SK-N-MC (cell line): ENCODE results near the gene SAYSD1.

ENCODE experiments used
- EZH2 ChIP-seq: fragments of 200-600 bp; sonication (generic); IDR thresholded peaks from one replicate; pipeline ENCODE4 v1.6.1; 2017; ENCODE audit warnings: antibody characterized with exemption
- FOXP2 ChIP-seq: optimal IDR thresholded peaks from 2 replicates; pipeline ENCODE3; 2011; ENCODE audit warnings: mild to moderate bottlenecking, moderate library complexity; ENCODE audit not compliant: insufficient read depth; ENCODE audit errors: extremely low read length, control extremely low read depth
- POLR2AphosphoS5 ChIP-seq: IDR thresholded peaks from 2 replicates; pipeline ENCODE4 v1.6.1; 2012; ENCODE audit warnings: mild to moderate bottlenecking, low read depth, low read length, borderline replicate concordance

- no peak for TF ChIP-seq EZH2
- no peak for TF ChIP-seq POLR2AphosphoS5
- TF ChIP-seq FOXP2, result no peak
Observed at GRCh38 chr6:39057251-39058155, 57.5 kb downstream of the SAYSD1 start.
